Vagina (tissue), 2 donors: ENCODE measurements around the gene CHAMP1.

Experiments
- CTCF ChIP-seq, 3 experiments: fragments of 450-650 bp in 2 of 3; fragments of 200-600 bp in 1 of 3; sonication (generic) in 1 of 3; IDR thresholded peaks; one replicate each; pipeline ENCODE4 v1.5.1; 2017 to 2019; ENCODE audit warnings: antibody characterized with exemption in 3 of 3, mild to moderate bottlenecking in 2 of 3, moderate library complexity in 2 of 3
- POLR2A ChIP-seq, 2 donors: fragments of 450-650 bp; IDR thresholded peaks; one replicate each; pipeline ENCODE4 v1.6.1; 2017; ENCODE audit warnings: antibody characterized with exemption in 2 of 2, mild to moderate bottlenecking in 2 of 2, moderate library complexity in 2 of 2
- POLR2AphosphoS5 ChIP-seq, 2 donors: sonication (generic); formaldehyde crosslinking; IDR thresholded peaks; one replicate each; pipeline ENCODE4 v1.9.0; 2017; ENCODE audit warnings: antibody characterized with exemption in 2 of 2, mild to moderate bottlenecking in 2 of 2, low read depth in 1 of 2; ENCODE audit not compliant: insufficient read depth in 1 of 2

DNA sequence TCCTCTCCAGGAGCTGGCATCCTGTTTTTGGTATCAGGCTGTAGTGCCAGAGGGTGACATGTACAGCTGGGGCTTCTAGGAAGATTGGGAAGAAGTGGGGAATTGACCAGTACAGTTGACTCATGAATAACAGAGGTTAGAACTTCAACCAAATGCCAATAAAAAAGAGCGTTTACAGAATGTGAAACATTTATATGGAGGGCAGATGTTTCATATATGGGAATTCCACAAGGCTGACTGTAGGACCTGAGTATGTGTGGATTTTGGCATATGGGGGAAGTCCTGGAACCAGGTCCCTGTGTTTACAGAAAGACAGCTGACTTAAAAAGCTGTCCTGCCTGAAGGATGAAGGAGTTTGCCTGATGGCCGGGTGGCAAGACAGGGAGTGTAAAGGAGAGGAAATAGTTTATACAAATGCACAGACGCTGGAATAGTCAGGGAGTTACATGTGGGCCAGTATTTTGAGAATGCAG lies 5.2 kb downstream of the CHAMP1 start:
- TF ChIP-seq CTCF (IDR thresholded peaks at IDR 0.05) (no peak), POLR2AphosphoS5 (IDR thresholded peaks at IDR 0.05; ENCODE audit: insufficient read depth in 1 of 2, low read depth in 1 of 2) (no peak), POLR2A (IDR thresholded peaks at IDR 0.05) (no peak)
